LNCaP clone FGC (cell line): ENCODE measurements around the gene MED13L.

Experiments used
- DNase-seq: peaks from one replicate; pipeline ENCODE4 v3.0.0-alpha.2; 2011; ENCODE audit warnings: low read depth
- H3K4me3 ChIP-seq: 2 replicates; pipeline ENCODE4 v1.5.1; 2011; ENCODE audit warnings: mild to moderate bottlenecking, low read depth, low read length, control low read depth
- TF ChIP-seq, protein P1 (sequence below): IDR thresholded peaks from 2 replicates; pipeline ENCODE4 v1.5.1; 2012; ENCODE audit warnings: mild to moderate bottlenecking; ENCODE audit not compliant: control insufficient read depth, insufficient read depth; ENCODE audit errors: extremely low read depth

The MED13L gene

DNA sequence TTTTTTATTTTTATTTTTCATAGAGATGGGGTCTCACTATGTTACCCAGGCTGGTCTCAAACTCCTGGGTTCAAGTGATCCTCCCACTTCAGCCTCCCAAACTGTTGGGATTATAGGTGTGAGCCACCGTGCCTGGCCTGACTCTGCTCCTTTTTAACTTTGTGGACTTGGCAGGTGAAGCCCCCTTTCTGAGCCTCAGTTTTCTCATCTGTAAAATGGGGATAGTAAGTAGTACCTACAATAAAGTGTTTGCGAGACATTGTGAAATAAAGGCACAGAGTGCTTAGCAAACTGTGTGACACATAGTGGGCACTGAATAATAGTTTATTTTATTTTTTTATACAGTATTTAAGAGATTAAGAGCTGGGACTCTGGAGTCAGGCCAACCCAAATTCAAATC lies 21.1 kb upstream of the MED13L start:
- no peak for DNase-seq
- TF ChIP-seq, protein P1, sequence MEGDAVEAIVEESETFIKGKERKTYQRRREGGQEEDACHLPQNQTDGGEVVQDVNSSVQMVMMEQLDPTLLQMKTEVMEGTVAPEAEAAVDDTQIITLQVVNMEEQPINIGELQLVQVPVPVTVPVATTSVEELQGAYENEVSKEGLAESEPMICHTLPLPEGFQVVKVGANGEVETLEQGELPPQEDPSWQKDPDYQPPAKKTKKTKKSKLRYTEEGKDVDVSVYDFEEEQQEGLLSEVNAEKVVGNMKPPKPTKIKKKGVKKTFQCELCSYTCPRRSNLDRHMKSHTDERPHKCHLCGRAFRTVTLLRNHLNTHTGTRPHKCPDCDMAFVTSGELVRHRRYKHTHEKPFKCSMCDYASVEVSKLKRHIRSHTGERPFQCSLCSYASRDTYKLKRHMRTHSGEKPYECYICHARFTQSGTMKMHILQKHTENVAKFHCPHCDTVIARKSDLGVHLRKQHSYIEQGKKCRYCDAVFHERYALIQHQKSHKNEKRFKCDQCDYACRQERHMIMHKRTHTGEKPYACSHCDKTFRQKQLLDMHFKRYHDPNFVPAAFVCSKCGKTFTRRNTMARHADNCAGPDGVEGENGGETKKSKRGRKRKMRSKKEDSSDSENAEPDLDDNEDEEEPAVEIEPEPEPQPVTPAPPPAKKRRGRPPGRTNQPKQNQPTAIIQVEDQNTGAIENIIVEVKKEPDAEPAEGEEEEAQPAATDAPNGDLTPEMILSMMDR = no peak
- H3K4me3 ChIP-seq = no peak overlapping the region

DNA sequence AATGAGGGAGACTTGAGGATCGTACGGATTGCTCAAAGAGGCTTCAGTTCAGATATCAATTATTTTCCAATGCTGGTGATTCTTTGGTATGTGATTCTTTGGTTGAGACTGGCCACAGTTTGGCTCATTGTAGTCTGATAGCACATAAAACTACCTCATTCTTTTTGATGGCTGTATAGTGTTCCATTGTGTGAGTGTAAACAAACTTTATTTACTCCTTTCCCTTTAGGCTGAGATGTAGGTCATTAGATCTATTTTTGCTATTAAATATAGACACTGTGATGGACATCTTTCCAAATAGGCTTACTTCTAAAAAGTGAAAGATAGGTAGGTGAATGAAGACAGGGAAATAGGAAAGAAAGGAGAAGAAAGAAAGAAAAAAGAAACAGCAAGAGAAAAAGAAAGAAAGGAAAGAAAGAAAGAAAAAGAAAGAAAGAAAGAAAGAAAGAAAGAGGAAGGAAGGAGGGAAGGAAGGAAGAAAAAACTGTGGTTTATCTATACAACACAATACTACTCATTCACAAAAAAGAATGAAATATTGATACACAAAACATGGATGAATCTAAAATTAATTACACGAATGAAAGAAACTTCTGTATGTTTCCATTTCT lies 19.8 kb upstream of the MED13L start:
- TF ChIP-seq, protein P1 = no peak
- no peak overlapping the region for H3K4me3 ChIP-seq
- no peak for DNase-seq

- TF ChIP-seq, protein P1 = no peak
- no peak overlapping the region for H3K4me3 ChIP-seq
- no peak for DNase-seq
These were observed 18.1 kb upstream of the MED13L start for GRCh38 chr12:116295327-116296263.

DNA sequence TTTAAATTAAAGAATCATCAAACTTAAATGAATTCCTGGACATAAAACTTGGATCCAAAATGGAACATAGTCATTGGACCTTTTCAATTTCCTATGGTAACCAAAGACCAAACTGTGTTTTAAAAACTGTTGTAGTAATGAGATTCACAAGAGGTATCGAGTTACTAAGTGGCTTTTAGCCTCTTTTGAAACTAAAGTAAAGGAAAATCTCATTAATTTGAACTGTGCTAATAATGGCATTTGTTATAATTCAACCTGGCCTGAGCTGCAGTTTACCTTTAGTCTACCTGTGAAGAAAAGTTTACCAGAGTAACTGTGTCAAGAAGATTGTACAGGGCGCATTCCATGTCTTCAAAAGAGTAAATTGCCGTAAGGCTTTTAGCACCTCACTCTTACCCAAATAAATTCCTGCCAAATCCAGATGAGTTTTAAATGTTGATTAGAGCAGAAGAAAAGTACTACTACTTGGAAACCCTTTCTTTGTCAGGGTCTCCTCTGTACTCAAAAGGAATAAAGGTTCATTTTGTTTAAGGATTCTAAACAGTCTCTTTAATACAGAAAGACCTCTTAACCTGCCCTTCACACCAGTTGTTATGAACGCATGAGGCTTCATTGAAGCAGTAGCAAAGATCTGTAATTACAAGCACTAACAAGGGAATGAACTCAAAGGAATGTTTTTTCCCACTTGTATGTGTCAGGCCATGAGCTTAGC lies 17.1 kb upstream of the MED13L start:
- H3K4me3 ChIP-seq = no peak overlapping the region
- TF ChIP-seq, protein P1 = no peak
- no peak for DNase-seq

GRCh38 chr12:116293687-116294453 lies 16.4 kb upstream of the MED13L start:
- no peak for DNase-seq
- no peak overlapping the region for H3K4me3 ChIP-seq

DNA sequence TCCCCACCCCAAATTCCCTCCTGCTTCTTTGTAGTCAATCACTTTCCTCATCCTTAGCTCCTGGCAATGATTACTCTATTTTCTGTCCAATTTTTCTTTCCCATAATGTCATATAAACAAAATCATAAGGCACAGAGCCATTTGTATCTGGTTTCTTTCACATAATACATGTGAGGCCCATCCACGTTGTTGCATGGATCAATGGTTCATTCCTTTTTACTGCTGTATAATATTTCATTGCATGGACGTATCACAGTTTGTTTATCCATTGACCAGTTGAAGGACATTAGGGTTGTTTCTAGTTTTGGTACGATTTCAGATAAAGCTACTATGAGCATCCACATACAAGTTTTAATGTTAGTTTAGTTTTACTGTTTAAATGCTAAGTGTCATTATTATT lies 13.7 kb upstream of the MED13L start:
- H3K4me3 ChIP-seq = no peak overlapping the region
- DNase-seq = no peak
- TF ChIP-seq, protein P1 = no peak

More at GRCh38 chr12:116293687-116294453, 16.4 kb upstream of the MED13L start:
- TF ChIP-seq, protein P1 = no peak
